Ecto neural progenitor cell (in vitro differentiated cells): ENCODE data around the gene MACROD2.
"Not testable (repeated sequence)": the region's sequence is repeated elsewhere in the genome, so short reads cannot be mapped to it uniquely, and the experiment has no call there.

Experiments
- DNase-seq: peaks from one replicate; pipeline ENCODE4 v3.0.0-alpha.2; 2018; ENCODE audit warnings: low spot score

The MACROD2 gene

GRCh38 chr20:15178581-15178980 is 1183.3 kb downstream of the MACROD2 start:
- DNase-seq, result no peak

GRCh38 chr20:15179381-15179780 is 1184.1 kb downstream of the MACROD2 start:
- no peak for DNase-seq

GRCh38 chr20:15179781-15180180 is 1184.5 kb downstream of the MACROD2 start:
- DNase-seq, result no peak

GRCh38 chr20:15185322-15185721 is 1190.0 kb downstream of the MACROD2 start:
- no peak for DNase-seq

GRCh38 chr20:15185913-15186312 is 1190.6 kb downstream of the MACROD2 start:
- DNase-seq, result no peak

GRCh38 chr20:15187612-15188011 is 1192.3 kb downstream of the MACROD2 start:
- DNase-seq, result no peak

- no peak for DNase-seq
These were observed 1193.1 kb downstream of the MACROD2 start for GRCh38 chr20:15188415-15188814.

GRCh38 chr20:15191082-15191723 is 1195.9 kb downstream of the MACROD2 start:
- no peak for DNase-seq

GRCh38 chr20:15195378-15195777 is 1200.1 kb downstream of the MACROD2 start:
- no peak for DNase-seq

- DNase-seq, result no peak
These were observed 1201.4 kb downstream of the MACROD2 start for GRCh38 chr20:15196547-15197255.

- DNase-seq, result not testable (repeated sequence)
These were observed 1202.7 kb downstream of the MACROD2 start for GRCh38 chr20:15198017-15198416.

GRCh38 chr20:15199698-15200097 is 1204.4 kb downstream of the MACROD2 start:
- no peak for DNase-seq

GRCh38 chr20:15200147-15200565 is 1204.8 kb downstream of the MACROD2 start:
- no peak for DNase-seq

- no peak for DNase-seq
These were observed 1206.3 kb downstream of the MACROD2 start for GRCh38 chr20:15201602-15202001.

GRCh38 chr20:15204234-15204633 is 1208.9 kb downstream of the MACROD2 start:
- DNase-seq, result no peak

- no peak for DNase-seq
These were observed 1209.7 kb downstream of the MACROD2 start for GRCh38 chr20:15205028-15205427.

GRCh38 chr20:15205719-15206118 is 1210.4 kb downstream of the MACROD2 start:
- DNase-seq, result no peak

- no peak for DNase-seq
These were observed 1214.2 kb downstream of the MACROD2 start for GRCh38 chr20:15209537-15209936.

- no peak for DNase-seq
These were observed 1218.7 kb downstream of the MACROD2 start for GRCh38 chr20:15214051-15214450.

GRCh38 chr20:15220009-15220656 is 1224.8 kb downstream of the MACROD2 start:
- no peak for DNase-seq

GRCh38 chr20:15220778-15221565 is 1225.7 kb downstream of the MACROD2 start:
- DNase-seq, result no peak
